Bronchial epithelial cell (primary cell): ENCODE results near the gene HAUS8. TPM values are rescaled to one million over a fixed set of nuclear protein-coding genes. Genes with fewer than 3 reads are reported as not detected.

Experiments
- DNase-seq: peaks from one replicate; pipeline ENCODE4 v3.0.0-alpha.2; 2010; ENCODE audit warnings: low read depth
- FAIRE-seq: peaks from 2 replicates; lab custom pipeline; 2011; peaks lifted over from hg19 to GRCh38; lab: Jason Lieb, UNC
- H3K27me3 ChIP-seq: 2 replicates; pipeline ENCODE4 v1.5.1; 2011; ENCODE audit warnings: low read length; ENCODE audit not compliant: control insufficient read depth, insufficient read depth
- H3K36me3 ChIP-seq: 2 replicates; pipeline ENCODE4 v1.5.1; 2011; ENCODE audit warnings: low read length; ENCODE audit not compliant: control insufficient read depth, insufficient read depth
- H3K4me3 ChIP-seq: 2 replicates; pipeline ENCODE4 v1.5.1; 2011; ENCODE audit warnings: mild to moderate bottlenecking, low read depth, low read length, control low read depth
- total RNA-seq: library from RNA; depleted of rRNA; stranded (reverse); fragments of >200 nt; gene quantifications from 2 replicates; pipeline ENCODE4 v1.2.1, GENCODE V29; 2014
- TF ChIP-seq, protein P1 (sequence below): IDR thresholded peaks from 2 replicates; pipeline ENCODE4 v1.5.1; 2011; ENCODE audit warnings: mild to moderate bottlenecking, moderate library complexity, low read length, control low read depth, inconsistent platforms; ENCODE audit not compliant: insufficient read depth, severe bottlenecking

HAUS8 gene, protein sequence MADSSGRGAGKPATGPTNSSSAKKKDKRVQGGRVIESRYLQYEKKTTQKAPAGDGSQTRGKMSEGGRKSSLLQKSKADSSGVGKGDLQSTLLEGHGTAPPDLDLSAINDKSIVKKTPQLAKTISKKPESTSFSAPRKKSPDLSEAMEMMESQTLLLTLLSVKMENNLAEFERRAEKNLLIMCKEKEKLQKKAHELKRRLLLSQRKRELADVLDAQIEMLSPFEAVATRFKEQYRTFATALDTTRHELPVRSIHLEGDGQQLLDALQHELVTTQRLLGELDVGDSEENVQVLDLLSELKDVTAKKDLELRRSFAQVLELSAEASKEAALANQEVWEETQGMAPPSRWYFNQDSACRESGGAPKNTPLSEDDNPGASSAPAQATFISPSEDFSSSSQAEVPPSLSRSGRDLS
- total RNA-seq, result 1.3 and 1.7 TPM in 2 replicates

DNA sequence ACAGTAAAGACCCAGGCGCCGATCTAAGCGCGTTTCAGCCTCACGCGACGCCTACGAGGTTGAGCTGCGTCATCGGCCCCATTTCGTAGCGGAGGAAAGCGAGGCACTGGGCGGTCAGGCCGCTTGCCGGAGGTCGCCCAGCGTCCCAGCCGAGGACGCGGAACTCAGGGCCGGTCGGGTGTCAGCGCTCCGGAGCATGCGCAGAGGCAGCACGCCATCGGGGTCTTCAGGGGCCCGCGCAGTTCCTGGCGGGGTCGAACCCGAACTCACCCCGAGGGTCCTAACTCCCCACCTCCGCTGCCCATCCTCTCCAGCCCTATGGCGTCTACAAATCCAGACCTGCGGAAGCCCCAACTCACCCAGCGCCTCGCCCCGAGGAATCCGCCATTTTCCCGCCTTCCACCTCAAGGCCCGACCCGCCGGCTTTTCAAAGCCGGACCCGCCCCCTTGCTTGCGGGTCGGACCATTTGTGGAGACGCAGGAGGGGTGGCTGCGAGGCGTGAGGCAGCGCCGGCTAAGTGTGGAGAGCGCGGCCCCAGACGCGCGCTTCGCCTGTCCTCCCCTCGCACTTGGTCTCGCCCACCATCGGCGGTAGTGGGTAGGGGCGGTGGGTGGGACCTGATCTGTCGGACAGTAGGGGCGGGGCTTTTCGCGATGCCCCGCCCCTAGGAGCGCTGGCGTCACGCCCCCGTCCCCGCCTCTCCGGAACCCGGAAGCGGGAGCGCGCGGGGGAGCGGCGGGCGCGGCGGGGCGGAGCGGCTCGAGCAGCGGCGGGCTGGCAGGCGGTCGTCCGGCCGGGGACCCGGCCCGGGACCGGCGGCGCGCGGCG is at the start of gene HAUS8, which contains the start of gene MYO9B:
Gene HAUS8, minus strand, starts transcription at position 418 of the 829 bp plus-strand sequence. Its CDS starts 30 bp downstream, at position 388.
Gene MYO9B, plus strand, starts transcription at position 743 of the 829 bp plus-strand sequence. CDS start 25,941 bp downstream, outside the sequence.
- Histone ChIP-seq H3K4me3 (peak within 1 kb of the TSS; percentile 95), H3K27me3 (no peaks in the 10 kb centered on the region), H3K36me3 (peaks cover 2% of the 10 kb centered on the region)
- TF ChIP-seq, protein P1, sequence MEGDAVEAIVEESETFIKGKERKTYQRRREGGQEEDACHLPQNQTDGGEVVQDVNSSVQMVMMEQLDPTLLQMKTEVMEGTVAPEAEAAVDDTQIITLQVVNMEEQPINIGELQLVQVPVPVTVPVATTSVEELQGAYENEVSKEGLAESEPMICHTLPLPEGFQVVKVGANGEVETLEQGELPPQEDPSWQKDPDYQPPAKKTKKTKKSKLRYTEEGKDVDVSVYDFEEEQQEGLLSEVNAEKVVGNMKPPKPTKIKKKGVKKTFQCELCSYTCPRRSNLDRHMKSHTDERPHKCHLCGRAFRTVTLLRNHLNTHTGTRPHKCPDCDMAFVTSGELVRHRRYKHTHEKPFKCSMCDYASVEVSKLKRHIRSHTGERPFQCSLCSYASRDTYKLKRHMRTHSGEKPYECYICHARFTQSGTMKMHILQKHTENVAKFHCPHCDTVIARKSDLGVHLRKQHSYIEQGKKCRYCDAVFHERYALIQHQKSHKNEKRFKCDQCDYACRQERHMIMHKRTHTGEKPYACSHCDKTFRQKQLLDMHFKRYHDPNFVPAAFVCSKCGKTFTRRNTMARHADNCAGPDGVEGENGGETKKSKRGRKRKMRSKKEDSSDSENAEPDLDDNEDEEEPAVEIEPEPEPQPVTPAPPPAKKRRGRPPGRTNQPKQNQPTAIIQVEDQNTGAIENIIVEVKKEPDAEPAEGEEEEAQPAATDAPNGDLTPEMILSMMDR, result no peak
- FAIRE-seq (no peak), DNase-seq (peak; percentile 94)

DNA sequence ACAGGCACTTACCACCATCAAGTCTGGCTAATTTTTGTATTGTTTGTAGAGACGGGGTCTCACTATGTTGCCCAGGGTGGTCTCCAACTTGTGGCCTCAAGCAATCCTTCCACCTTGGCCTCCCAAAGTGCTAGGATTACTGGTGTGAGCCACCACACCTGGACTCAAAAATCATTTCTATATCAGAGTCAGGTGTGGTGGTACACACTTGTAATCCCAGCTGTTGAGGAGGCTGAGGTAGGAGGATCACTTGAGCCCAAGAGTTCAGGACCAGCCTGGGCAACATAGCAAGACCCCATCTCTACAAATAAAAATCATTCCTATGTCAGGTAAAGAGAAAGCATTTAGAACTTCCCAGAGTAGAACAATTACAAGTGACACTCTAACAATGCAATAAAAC is 48.8 kb upstream of the HAUS8 start:
- Histone ChIP-seq H3K36me3 (peaks cover 3% of the 10 kb centered on the region), H3K27me3 (no peaks in the 10 kb centered on the region), H3K4me3 (no peak overlapping the region)
- FAIRE-seq, result no peak
- no peak for DNase-seq
- TF ChIP-seq, protein P1, result no peak

DNA sequence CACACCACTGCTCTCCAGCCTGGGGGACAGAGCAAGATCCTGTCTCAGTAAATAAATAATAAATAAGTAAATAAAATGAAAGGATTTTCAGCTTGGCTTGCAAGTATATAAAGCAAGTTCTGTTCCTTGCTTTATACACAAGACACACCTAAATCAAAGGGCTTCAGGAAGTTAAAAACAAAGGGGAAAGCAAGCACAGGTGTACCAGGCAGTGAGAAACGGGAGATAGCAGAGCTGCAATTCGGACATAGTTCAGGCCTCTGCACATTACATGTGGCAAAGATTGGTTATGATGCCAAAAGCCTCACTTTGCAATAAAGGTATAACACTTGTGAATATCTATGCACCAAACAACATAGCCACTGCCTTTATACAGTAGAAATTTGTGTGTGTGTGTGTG is 47.8 kb upstream of the HAUS8 start:
- DNase-seq (no peak), FAIRE-seq (no peak)
- H3K27me3 ChIP-seq, result no peaks in the 10 kb centered on the region
- no peak overlapping the region for H3K4me3 ChIP-seq
- TF ChIP-seq, protein P1, result no peak
- H3K36me3 ChIP-seq, result peaks cover 3% of the 10 kb centered on the region

DNA sequence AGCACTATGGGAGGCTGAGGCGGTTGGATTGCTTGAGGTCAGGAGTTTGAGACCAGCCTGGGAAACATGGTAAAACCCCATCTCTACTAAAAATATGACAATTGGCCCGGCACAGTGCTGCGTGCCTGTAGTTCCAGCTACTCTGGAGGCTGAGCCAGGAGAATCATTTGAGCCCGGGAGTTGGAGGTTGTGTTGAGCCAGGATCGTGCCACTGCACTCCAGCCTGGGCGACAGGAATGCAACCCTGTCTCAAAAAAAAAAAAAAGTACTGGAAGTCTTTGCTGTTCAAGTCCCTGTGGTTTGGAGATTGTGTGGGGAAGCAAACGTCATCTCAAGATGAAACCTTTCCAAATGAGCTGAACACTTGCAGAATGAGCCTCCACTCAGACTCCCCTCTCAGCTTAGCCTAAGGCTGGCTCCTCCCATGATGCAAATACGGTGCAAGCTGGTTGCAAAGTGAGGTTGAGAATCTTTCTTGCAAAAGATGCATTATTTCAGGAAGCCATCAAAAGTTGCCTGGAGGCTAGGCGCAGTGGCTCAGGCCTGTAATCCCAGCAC is 46.6 kb upstream of the HAUS8 start:
- no peak for DNase-seq
- TF ChIP-seq, protein P1, result no peak
- Histone ChIP-seq H3K4me3 (no peak overlapping the region), H3K36me3 (peaks cover 3% of the 10 kb centered on the region), H3K27me3 (no peaks in the 10 kb centered on the region)
- no peak for FAIRE-seq

DNA sequence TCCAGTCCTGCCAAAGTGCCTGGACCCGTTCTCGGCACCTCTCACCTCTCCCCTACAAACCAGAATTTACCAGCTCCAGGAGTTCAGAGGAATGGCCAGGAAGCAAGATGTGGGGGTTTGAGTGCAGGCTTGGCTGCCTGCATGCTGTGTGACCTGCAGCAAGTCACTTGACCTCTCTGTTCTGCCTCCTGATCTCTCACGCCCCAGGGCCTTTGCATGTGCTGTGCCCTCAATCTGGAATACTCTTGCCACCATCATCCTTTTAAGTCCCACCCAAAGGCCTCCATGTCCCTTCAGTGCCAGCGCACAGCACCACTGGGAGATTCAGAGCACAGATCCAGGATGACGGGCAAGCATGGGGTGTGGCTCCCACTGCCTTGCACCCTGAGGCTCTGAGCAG is 43.7 kb upstream of the HAUS8 start:
- Histone ChIP-seq H3K36me3 (peaks cover 4% of the 10 kb centered on the region), H3K27me3 (no peaks in the 10 kb centered on the region), H3K4me3 (no peak overlapping the region)
- TF ChIP-seq, protein P1, result no peak
- no peak for DNase-seq
- no peak for FAIRE-seq
